H1 (cell line): ENCODE data around the gene BICD1. TPM values are rescaled to one million over a fixed set of nuclear protein-coding genes. Genes with fewer than 3 reads are reported as not detected.
A peak's percentile ranks its signal among the peaks of the same experiment; 100 is the strongest.

Source experiments
- CTCF ChIA-PET: fragments of 300-600 bp; sonication (Branson Sonifier 250); formaldehyde crosslinking; loops from one replicate; lab custom pipeline; 2021; ENCODE audit not compliant: partially characterized antibody; lab: Charles Lee
- POLR2A ChIA-PET: fragments of 300-600 bp; sonication (Branson Sonifier 250); formaldehyde crosslinking; loops from one replicate; lab custom pipeline; 2021; ENCODE audit warnings: inconsistent platforms; ENCODE audit not compliant: partially characterized antibody; lab: Charles Lee
- DNase-seq, 2 experiments: peaks; one replicate each; pipeline versions ENCODE4 v3.0.0 to v3.0.0-alpha.2; 2010 to 2022; ENCODE audit warnings: low spot score in 2 of 2, low read depth in 1 of 2, mixed read lengths in 1 of 2
- FAIRE-seq: peaks from 2 replicates; lab custom pipeline; 2011; peaks lifted over from hg19 to GRCh38; lab: Jason Lieb, UNC
- H2AFZ ChIP-seq: 2 replicates; pipeline ENCODE4 v1.8.1; 2012; ENCODE audit warnings: low read length, inconsistent platforms
- H2AK5ac ChIP-seq: 2 replicates; pipeline ENCODE4 v1.6.1; 2013; ENCODE audit warnings: low read depth, low read length
- H2BK120ac ChIP-seq: replicated peaks from 2 replicates; pipeline ENCODE3; 2013; ENCODE audit warnings: low read depth, low read length, inconsistent platforms
- H2BK12ac ChIP-seq: 2 replicates; pipeline ENCODE4 v1.6.1; 2013; ENCODE audit warnings: low read depth, low read length
- H2BK15ac ChIP-seq: 2 replicates; pipeline ENCODE4 v1.6.1; 2013; ENCODE audit warnings: low read length
- H2BK20ac ChIP-seq: 2 replicates; pipeline ENCODE4 v1.6.1; 2013; ENCODE audit warnings: low read length
- H2BK5ac ChIP-seq: 2 replicates; pipeline ENCODE4 v1.6.1; 2013; ENCODE audit warnings: low read depth, low read length
- H3K14ac ChIP-seq: 2 replicates; pipeline ENCODE4 v1.6.1; 2013; ENCODE audit warnings: inconsistent platforms; ENCODE audit not compliant: insufficient read length
- H3K18ac ChIP-seq: 2 replicates; pipeline ENCODE4 v1.6.1; 2013; ENCODE audit warnings: low read length; ENCODE audit errors: extremely low read depth
- H3K23ac ChIP-seq: 2 replicates; pipeline ENCODE4 v1.6.1; 2013; ENCODE audit warnings: inconsistent platforms; ENCODE audit not compliant: insufficient read length
- H3K23me2 ChIP-seq: 2 replicates; pipeline ENCODE4 v1.6.1; 2013; ENCODE audit warnings: low read depth, low read length
- H3K27ac ChIP-seq: 2 replicates; pipeline ENCODE4 v1.6.1; 2011; ENCODE audit warnings: low read depth, low read length, inconsistent platforms
- H3K27me3 ChIP-seq, 4 experiments: replicated peaks in 1 of 4; 1 replicate in 1 of 4; 2 replicates in 3 of 4; pipeline versions ENCODE4 v1.6.1 to v1.8.1; 2011 to 2013; ENCODE audit warnings: low read length in 3 of 4, mild to moderate bottlenecking in 3 of 4, inconsistent platforms in 2 of 4, mixed read lengths in 2 of 4, moderate library complexity in 1 of 4; ENCODE audit not compliant: control insufficient read depth in 3 of 4, insufficient read depth in 3 of 4; ENCODE audit errors: extremely low read depth in 1 of 4
- H3K36me3 ChIP-seq, 4 experiments: 2 replicates each; pipeline versions ENCODE4 v1.6.1 to v1.8.1; 2011 to 2013; ENCODE audit warnings: mild to moderate bottlenecking in 4 of 4, low read length in 3 of 4, moderate library complexity in 2 of 4, control low read depth in 1 of 4, inconsistent platforms in 1 of 4; ENCODE audit not compliant: insufficient read depth in 4 of 4, control insufficient read depth in 2 of 4
- H3K4ac ChIP-seq: replicated peaks from 2 replicates; pipeline ENCODE3; 2013; ENCODE audit warnings: low read length, low read depth, mixed read lengths, inconsistent platforms; ENCODE audit not compliant: insufficient read length
- H3K4me1 ChIP-seq, 4 experiments: replicated peaks in 1 of 4; 1 replicate in 1 of 4; 2 replicates in 3 of 4; pipeline versions ENCODE4 v1.6.1 to v1.8.1; 2011 to 2013; ENCODE audit warnings: low read length in 3 of 4, inconsistent platforms in 2 of 4, mixed read lengths in 1 of 4; ENCODE audit not compliant: insufficient read depth in 4 of 4, control insufficient read depth in 3 of 4
- H3K4me2 ChIP-seq, 2 experiments: 2 replicates each; pipeline versions ENCODE4 v1.6.1 to v1.8.1; 2011 to 2013; ENCODE audit warnings: low read depth in 2 of 2, low read length in 2 of 2, control low read depth in 1 of 2, inconsistent platforms in 1 of 2, mild to moderate bottlenecking in 1 of 2; ENCODE audit not compliant: insufficient read depth in 1 of 2
- H3K4me3 ChIP-seq, 4 experiments: fragments of 200-600, 300-600 bp in 1 of 4; sonication (generic), shearing (Covaris generic), sonication (Bioruptor Twin) in 1 of 4; 2 replicates each; pipeline versions ENCODE4 v1.5.1 to v1.8.1; 2011 to 2016; ENCODE audit warnings: low read length in 4 of 4, low read depth in 3 of 4, control low read depth in 2 of 4, inconsistent platforms in 2 of 4, mild to moderate bottlenecking in 2 of 4, mixed read lengths in 1 of 4, moderate library complexity in 1 of 4; ENCODE audit not compliant: insufficient read depth in 2 of 4; ENCODE audit errors: extremely low read depth in 1 of 4
- H3K56ac ChIP-seq: replicated peaks from 2 replicates; pipeline ENCODE3; 2013; ENCODE audit warnings: low read depth, mild to moderate bottlenecking, mixed read lengths, low read length, inconsistent platforms; ENCODE audit not compliant: insufficient read length
- H3K79me1 ChIP-seq: 2 replicates; pipeline ENCODE4 v1.6.1; 2013; ENCODE audit warnings: low read depth, low read length, control low read depth
- H3K79me2 ChIP-seq, 2 experiments: 2 replicates each; pipeline versions ENCODE4 v1.6.1 to v1.8.1; 2012 to 2013; ENCODE audit warnings: low read length in 2 of 2, mild to moderate bottlenecking in 2 of 2, inconsistent platforms in 1 of 2; ENCODE audit not compliant: insufficient read depth in 2 of 2, control insufficient read depth in 1 of 2
- H3K9ac ChIP-seq, 4 experiments: replicated peaks in 1 of 4; 1 replicate in 1 of 4; 2 replicates in 3 of 4; pipeline versions ENCODE4 v1.6.1 to v1.8.1; 2011 to 2013; ENCODE audit warnings: low read depth in 3 of 4, low read length in 3 of 4, control low read depth in 2 of 4, mild to moderate bottlenecking in 2 of 4, moderate library complexity in 2 of 4, inconsistent platforms in 1 of 4; ENCODE audit errors: extremely low read depth in 1 of 4
- H3K9me3 ChIP-seq, 2 experiments: 2 replicates each; pipeline versions ENCODE4 v1.6.1 to v1.8.1; 2012 to 2013; ENCODE audit warnings: mild to moderate bottlenecking in 2 of 2, moderate library complexity in 2 of 2, control low read depth in 1 of 2, inconsistent platforms in 1 of 2, low read depth in 1 of 2, low read length in 1 of 2, mixed read lengths in 1 of 2; ENCODE audit not compliant: insufficient read depth in 2 of 2
- H4K20me1 ChIP-seq, 2 experiments: replicated peaks in 1 of 2; 2 replicates each; pipeline versions ENCODE3 to v1.8.1; 2011 to 2013; ENCODE audit warnings: inconsistent platforms in 2 of 2, low read length in 2 of 2, mild to moderate bottlenecking in 1 of 2; ENCODE audit not compliant: insufficient read depth in 2 of 2, control insufficient read depth in 1 of 2
- H4K5ac ChIP-seq: 2 replicates; pipeline ENCODE4 v1.6.1; 2013; ENCODE audit warnings: low read length, low read depth, mixed read lengths, inconsistent platforms; ENCODE audit not compliant: insufficient read length
- H4K8ac ChIP-seq: 2 replicates; pipeline ENCODE4 v1.8.0; 2013; ENCODE audit warnings: mild to moderate bottlenecking, moderate library complexity, low read length, inconsistent platforms; ENCODE audit not compliant: insufficient read depth; ENCODE audit errors: extremely low read depth
- H4K91ac ChIP-seq: replicated peaks from 2 replicates; pipeline ENCODE3; 2013; ENCODE audit warnings: low read length, mixed read lengths, inconsistent platforms; ENCODE audit not compliant: insufficient read length
- ATF2 ChIP-seq: IDR thresholded peaks from 2 replicates; pipeline ENCODE4 v1.6.1; 2012; ENCODE audit warnings: low read length, inconsistent platforms
- CBX8 ChIP-seq: fragments of 300-800, 300-1000 bp; sonication (generic); IDR thresholded peaks from 2 replicates; pipeline ENCODE4 v1.7.1; 2016; ENCODE audit warnings: low read depth, low read length, borderline replicate concordance
- CHD1 ChIP-seq: IDR thresholded peaks from 2 replicates; pipeline ENCODE4 v1.6.1; 2012; ENCODE audit warnings: low read depth, low read length, improper control_type of control experiment
- EZH2 ChIP-seq: fragments of 200-600 bp; sonication (generic); IDR thresholded peaks from 2 replicates; pipeline ENCODE4 v1.7.1; 2012; ENCODE audit warnings: low read depth, mild to moderate bottlenecking, moderate library complexity, low read length, inconsistent platforms; ENCODE audit not compliant: severe bottlenecking
- HDAC2 ChIP-seq, 2 experiments: fragments of 300-600 bp in 1 of 2; sonication (generic) in 1 of 2; IDR thresholded peaks; 2 replicates each; pipeline ENCODE4 v1.6.1; 2011 to 2012; ENCODE audit warnings: low read depth in 2 of 2, low read length in 2 of 2, mild to moderate bottlenecking in 2 of 2, moderate library complexity in 2 of 2, borderline replicate concordance in 1 of 2, inconsistent platforms in 1 of 2
- JUND ChIP-seq: IDR thresholded peaks from 2 replicates; pipeline ENCODE4 v1.6.1; 2011; ENCODE audit warnings: mild to moderate bottlenecking, improper control_type of control experiment, low read length
- KDM5A ChIP-seq: fragments of 200-600 bp; IDR thresholded peaks from 2 replicates; pipeline ENCODE4 v1.7.1; 2012; ENCODE audit warnings: mild to moderate bottlenecking, low read length, inconsistent platforms, mixed read lengths
- PHF8 ChIP-seq: fragments of 200-600 bp; sonication (generic); conservative IDR thresholded peaks from 2 replicates; pipeline ENCODE4 v1.7.1; 2012; ENCODE audit warnings: low read depth, mild to moderate bottlenecking, inconsistent platforms, low read length, moderate library complexity
- SP1 ChIP-seq: IDR thresholded peaks from 2 replicates; pipeline ENCODE4 v1.6.1; 2011; ENCODE audit warnings: low read depth, low read length
- SRF ChIP-seq: IDR thresholded peaks from 2 replicates; pipeline ENCODE4 v1.6.1; 2011; ENCODE audit warnings: mild to moderate bottlenecking, low read depth, low read length, moderate library complexity
- TBP ChIP-seq: IDR thresholded peaks from 2 replicates; pipeline ENCODE4 v1.6.1; 2011; ENCODE audit warnings: low read depth, low read length, improper control_type of control experiment
- TEAD4 ChIP-seq: IDR thresholded peaks from 2 replicates; pipeline ENCODE4 v1.6.1; 2012; ENCODE audit warnings: low read depth, low read length, inconsistent platforms, mixed read lengths
- WGBS, 2 experiments: shearing (Covaris generic) in 1 of 2; methylation state at CpG; one replicate each; pipeline versions ENCODE4 v1.1.6 to v1.1.7; 2013 to 2015; ENCODE audit warnings: low lambda C conversion rate in 2 of 2, mixed read lengths in 2 of 2, inconsistent platforms in 1 of 2, low coverage in 1 of 2, missing lambda C conversion rate in 1 of 2; ENCODE audit not compliant: insufficient replicate concordance in 2 of 2, insufficient coverage in 1 of 2, insufficient read length in 1 of 2; ENCODE audit errors: extremely low coverage in 1 of 2, missing lambda C conversion rate in 1 of 2; 5-methylcytosine and 5-hydroxymethylcytosine counted together
- polyA plus RNA-seq, 7 experiments: library from polyadenylated mRNA; depleted of rRNA in 3 of 7; stranded (reverse) in 5 of 7; unstranded in 2 of 7; fragments of >200 nt in 5 of 7; fragments of 200-250 nt in 2 of 7; gene quantifications; 1 replicate in 5 of 7; 2 replicates in 1 of 7; 4 replicates in 1 of 7; pipeline versions ENCODE4 v1.2.1 to v1.2.3, GENCODE V29; 2011 to 2013; ENCODE audit warnings: missing spikeins in 2 of 7, mixed read lengths in 2 of 7
- total RNA-seq: library from RNA; stranded (reverse); fragmentation: NEBNext Ultra II Directional; extraction: Animal tissue kit (Norgen Biotek cat#: 25700); gene quantifications from 2 replicates; pipeline ENCODE4 v1.2.1, GENCODE V29; 2021

Gene BICD1
- total and polyA plus RNA-seq, 2 of the 8 experiments (the other 6 are each of a cell fraction or from before 2014, with no cell fraction given): 34.1 to 58.4 TPM

- H3K9ac ChIP-seq: no peak overlapping the region
- no peak overlapping the region for H3K23ac ChIP-seq
- peaks cover 7% of the 10 kb centered on the region for H3K79me1 ChIP-seq
- no peak overlapping the region for H2BK120ac ChIP-seq
- no peaks in the 10 kb centered on the region for H3K9me3 ChIP-seq
- H2BK20ac ChIP-seq: no peak overlapping the region
- H3K4me3 ChIP-seq: peak overlapping the region in 1 of 4 experiments; percentile 15; a peak in 1 of 8 replicates
- no peak overlapping the region; a peak in 1 of 4 replicates for H3K4me2 ChIP-seq
- WGBS, 2 experiments: 88% methylated on average over 6 of the region's 10 CpGs; no CpG with 5 or more reads in 1 of the 2 experiments
- H4K8ac ChIP-seq: no peak overlapping the region
- 0 out of 2 replicates have a peak overlapping the region, but pooled peaks have one; percentile 88 for H2AK5ac ChIP-seq
- peaks cover 3% of the 10 kb centered on the region for H3K23me2 ChIP-seq
- H4K91ac ChIP-seq: peak overlapping the region; percentile 65
- H2BK15ac ChIP-seq: no peak overlapping the region
- CTCF ChIA-PET: interaction anchor here (0.5 to 2.7 kb wide), 10 partner anchors 18 to 486 kb away, joined by 3 to 8 read pairs (median 4); no protein-coding TSS in a partner anchor
- no peaks in the 10 kb centered on the region for H3K27me3 ChIP-seq
- no peak overlapping the region for H3K14ac ChIP-seq
- H3K4ac ChIP-seq: no peak overlapping the region
- POLR2A ChIA-PET: interaction anchor here (0.8 to 1.3 kb wide), 2 partner anchors 12 to 66 kb away, joined by 3 to 5 read pairs; no protein-coding TSS in a partner anchor
- no peak overlapping the region for H2BK12ac ChIP-seq
- no peak overlapping the region for H3K27ac ChIP-seq
- H4K5ac ChIP-seq: peak overlapping the region; percentile 4
- H3K56ac ChIP-seq: no peak overlapping the region
- DNase-seq (no peak), FAIRE-seq (no peak)
- peaks cover 0 to 3% of the 10 kb centered on the region in 2 experiments for H4K20me1 ChIP-seq
- peak overlapping the region; percentile 9; the same call in 1 of the 2 replicates for H3K18ac ChIP-seq
- H3K36me3 ChIP-seq: peaks cover 0 to 12% (median 0%) of the 10 kb centered on the region in 4 experiments; a peak in 1 of 8 replicates
- H2AFZ ChIP-seq: no peak overlapping the region
- H3K4me1 ChIP-seq: peaks cover 2 to 17% (median 7%) of the 10 kb centered on the region in 4 experiments; a peak in 5 of 7 replicates
- H2BK5ac ChIP-seq: no peak overlapping the region
- H3K79me2 ChIP-seq: peaks cover 29 to 67% of the 10 kb centered on the region in 2 experiments
- TF ChIP-seq SRF: no peak
- TF ChIP-seq CBX8: no peak
- no peak for TF ChIP-seq PHF8
- TF ChIP-seq TBP: no peak
- no peak for TF ChIP-seq KDM5A
- no peak for TF ChIP-seq TEAD4
- no peak for TF ChIP-seq ATF2
- no peak for TF ChIP-seq CHD1
- TF ChIP-seq EZH2: no peak
- no peak for TF ChIP-seq JUND
- TF ChIP-seq SP1: no peak
- 0 out of 4 replicates have a peak, but pooled peaks of 1 of the 2 experiments have one; percentile 69 for TF ChIP-seq HDAC2 (IDR thresholded peaks at IDR 0.05; ENCODE audit: borderline replicate concordance in 1 of 2, low read depth in 2 of 2, low read length in 2 of 2)
These were observed 295.5 kb downstream of the BICD1 start for GRCh38 chr12:32402170-32402569.
